HCT116 (cell line): ENCODE measurements around the gene BCAR3. TPM values are rescaled to one million over a fixed set of nuclear protein-coding genes. Genes with fewer than 3 reads are reported as not detected.

Experiments
- ATAC-seq: fragments of 200-7000 bp; cut with Tn5 transposase; 2 replicates; pipeline ENCODE4 v1.9.1; 2020; ENCODE audit warnings: mild to moderate bottlenecking, moderate library complexity
- Bru-seq: library from RNA; stranded (reverse); fragments of 400-500 nt; gene quantifications from one replicate; lab custom pipeline; 2021; lab: Mats Ljungman, UMichigan
- BruChase-seq, 2 experiments: library from RNA; stranded (reverse); fragments of 400-500 nt; gene quantifications; one replicate each; lab custom pipeline; 2021; lab: Mats Ljungman, UMichigan
- BruUV-seq: library from RNA; stranded (reverse); fragments of 400-500 nt; replicated peaks from 2 replicates; lab custom pipeline; 2021; lab: Mats Ljungman, UMichigan
- CTCF ChIA-PET: fragments of 300-600 bp; sonication (Branson Sonifier 250); formaldehyde crosslinking; loops from one replicate; lab custom pipeline; 2021; ENCODE audit warnings: antibody characterized with exemption; lab: Charles Lee
- POLR2A ChIA-PET: fragments of 300-600, 350-600 bp; sonication (Branson Sonifier 250); formaldehyde crosslinking; loops from one replicate; lab custom pipeline; 2021; ENCODE audit warnings: antibody characterized with exemption; lab: Charles Lee
- RAD21 ChIA-PET, 2 experiments: fragments of 300-600 bp; sonication (Branson Sonifier 250); formaldehyde crosslinking; loops; one replicate each; lab custom pipeline; 2023; ENCODE audit warnings: low total read pairs in 2 of 2; ENCODE audit not compliant: uncharacterized antibody in 2 of 2, unreplicated experiment in 2 of 2, low non-redundant PET in 1 of 2; lab: Charles Lee
- DNase-seq: peaks from one replicate; pipeline ENCODE4 v3.0.0-alpha.2; 2010; ENCODE audit warnings: low read depth, low spot score
- H2AFZ ChIP-seq: fragments of 200-600 bp; shearing (Covaris generic), sonication (generic); 2 replicates; pipeline ENCODE4 v1.6.1; 2017; ENCODE audit warnings: low read depth, mixed run types, mixed read lengths, antibody characterized with exemption, low read length; ENCODE audit not compliant: poor library complexity, severe bottlenecking
- H3K27ac ChIP-seq: 2 replicates; pipeline ENCODE4 v1.5.1; 2012; ENCODE audit warnings: low read depth, low read length
- H3K27me3 ChIP-seq: fragments of 200-600 bp; sonication (generic); 2 replicates; pipeline ENCODE4 v1.6.1; 2016; ENCODE audit warnings: mixed run types, low read length, mixed read lengths; ENCODE audit not compliant: insufficient read depth
- H3K36me3 ChIP-seq, 2 experiments: fragments of 200-500 bp in 1 of 2; fragments of 200-600 bp in 1 of 2; sonication (Bioruptor generic) in 1 of 2; sonication (generic) in 1 of 2; 2 replicates each; pipeline versions ENCODE4 v1.5.1 to v1.6.1; 2014 to 2016; ENCODE audit warnings: low read length in 2 of 2, inconsistent platforms in 1 of 2, mixed read lengths in 1 of 2, mixed run types in 1 of 2; ENCODE audit not compliant: insufficient read depth in 2 of 2, control insufficient read depth in 1 of 2
- H3K4me1 ChIP-seq, 2 experiments: fragments of 200-600 bp in 1 of 2; sonication (generic) in 1 of 2; 2 replicates each; pipeline versions ENCODE4 v1.5.1 to v1.6.1; 2012 to 2017; ENCODE audit warnings: low read length in 2 of 2, inconsistent platforms in 1 of 2, mild to moderate bottlenecking in 1 of 2, mixed read lengths in 1 of 2, mixed run types in 1 of 2, moderate library complexity in 1 of 2; ENCODE audit not compliant: insufficient read depth in 2 of 2, control insufficient read depth in 1 of 2
- H3K4me2 ChIP-seq: fragments of 200-600 bp; sonication (generic); 2 replicates; pipeline ENCODE4 v1.6.1; 2017; ENCODE audit warnings: mixed run types, low read length, mixed read lengths
- H3K4me3 ChIP-seq, 2 experiments: fragments of 200-600 bp in 1 of 2; sonication (generic) in 1 of 2; replicated peaks in 1 of 2; 2 replicates each; pipeline ENCODE4 v1.5.1; 2011 to 2016; ENCODE audit warnings: low read length in 2 of 2, control low read depth in 1 of 2, low read depth in 1 of 2, mild to moderate bottlenecking in 1 of 2, mixed read lengths in 1 of 2, mixed run types in 1 of 2
- H3K79me2 ChIP-seq: fragments of 200-600 bp; sonication (generic); 2 replicates; pipeline ENCODE4 v1.6.1; 2017; ENCODE audit warnings: mild to moderate bottlenecking, mixed run types, low read length, moderate library complexity, mixed read lengths; ENCODE audit not compliant: insufficient read depth
- H3K9ac ChIP-seq: fragments of 200-600 bp; sonication (generic); 2 replicates; pipeline ENCODE4 v1.6.1; 2016; ENCODE audit warnings: low read length, mixed read lengths
- H3K9me2 ChIP-seq: fragments of 200-600 bp; sonication (generic), shearing (Covaris generic); 2 replicates; pipeline ENCODE4 v1.6.1; 2017; ENCODE audit warnings: mixed run types, mild to moderate bottlenecking, moderate library complexity; ENCODE audit not compliant: insufficient read depth
- H3K9me3 ChIP-seq, 2 experiments: fragments of 200-500 bp in 1 of 2; fragments of 200-600 bp in 1 of 2; sonication (Bioruptor generic) in 1 of 2; sonication (generic) in 1 of 2; 2 replicates each; pipeline ENCODE4 v1.6.1; 2014 to 2017; ENCODE audit warnings: low read length in 2 of 2, mixed read lengths in 2 of 2, inconsistent platforms in 1 of 2, low read depth in 1 of 2, mild to moderate bottlenecking in 1 of 2, mixed run types in 1 of 2, moderate library complexity in 1 of 2; ENCODE audit not compliant: control insufficient read depth in 1 of 2, insufficient read depth in 1 of 2
- H4K20me1 ChIP-seq: fragments of 200-600 bp; sonication (generic), shearing (Covaris generic); 2 replicates; pipeline ENCODE4 v1.6.1; 2017; ENCODE audit warnings: mixed run types, mild to moderate bottlenecking, moderate library complexity; ENCODE audit not compliant: insufficient read depth
- CBX3 ChIP-seq: IDR thresholded peaks from 2 replicates; pipeline ENCODE4 v1.6.1; 2012; ENCODE audit warnings: low read depth
- EGR1 ChIP-seq: IDR thresholded peaks from 2 replicates; pipeline ENCODE4 v1.6.1; 2012; ENCODE audit warnings: low read depth
- ELF1 ChIP-seq: IDR thresholded peaks from 2 replicates; pipeline ENCODE4 v1.6.1; 2012; ENCODE audit warnings: low read depth, borderline replicate concordance
- EZH2 ChIP-seq: fragments of 200-600 bp; sonication (generic); IDR thresholded peaks from 2 replicates; pipeline ENCODE4 v1.6.1; 2017; ENCODE audit warnings: antibody characterized with exemption, mixed run types
- EZH2phosphoT487 ChIP-seq: fragments of 200-600 bp; IDR thresholded peaks from 2 replicates; pipeline ENCODE4 v1.6.1; 2018; ENCODE audit warnings: antibody characterized with exemption, borderline replicate concordance
- FOSL1 ChIP-seq: IDR thresholded peaks from 2 replicates; pipeline ENCODE4 v1.6.1; 2012; ENCODE audit warnings: low read depth
- JUND ChIP-seq: IDR thresholded peaks from 2 replicates; pipeline ENCODE4 v1.6.1; 2012
- MAX ChIP-seq: IDR thresholded peaks from 2 replicates; pipeline ENCODE4 v1.6.1; 2012
- REST ChIP-seq: IDR thresholded peaks from 2 replicates; pipeline ENCODE4 v1.6.1; 2012; ENCODE audit warnings: low read depth
- SIN3A ChIP-seq: IDR thresholded peaks from 2 replicates; pipeline ENCODE4 v1.6.1; 2012; ENCODE audit warnings: low read depth
- SP1 ChIP-seq: IDR thresholded peaks from 2 replicates; pipeline ENCODE4 v1.6.1; 2012; ENCODE audit warnings: low read depth
- SRF ChIP-seq: IDR thresholded peaks from 2 replicates; pipeline ENCODE4 v1.6.1; 2012; ENCODE audit warnings: low read depth
- TCF7L2 ChIP-seq: IDR thresholded peaks from 2 replicates; pipeline ENCODE4 v1.7.0; 2011; ENCODE audit warnings: borderline replicate concordance, inconsistent platforms; ENCODE audit not compliant: insufficient read depth, insufficient read length; ENCODE audit errors: extremely low read depth
- YY1 ChIP-seq: IDR thresholded peaks from 2 replicates; pipeline ENCODE4 v1.6.1; 2011; ENCODE audit warnings: low read length, low read depth, moderate library complexity, mild to moderate bottlenecking; ENCODE audit not compliant: insufficient replicate concordance; ENCODE audit errors: extremely low read depth
- ZFX ChIP-seq: fragments of 450-650 bp; IDR thresholded peaks from 2 replicates; pipeline ENCODE4 v1.6.1; 2017
- ZNF274 ChIP-seq: fragments of 200-500 bp; sonication (Bioruptor generic); IDR thresholded peaks from 2 replicates; pipeline ENCODE4 v1.6.1; 2014; ENCODE audit warnings: mild to moderate bottlenecking, low read depth, low read length, inconsistent platforms
- intact Hi-C: fragments of 100-400 bp; cut with micrococcal nuclease; formaldehyde crosslinking; loops from 2 replicates; pipeline ENCODE4 v1.10.0; 2022
- long read RNA-seq: library from polyadenylated mRNA; unstranded; transcript quantifications from one replicate; pipeline ENCODE4 v2.0.0, GENCODE V29; 2021; ENCODE audit not compliant: unreplicated experiment
- polyA plus RNA-seq: library from polyadenylated mRNA; unstranded; fragments of >200 nt; gene quantifications from 2 replicates; pipeline ENCODE4 v1.2.1, GENCODE V29; 2012; ENCODE audit warnings: missing spikeins
- total RNA-seq: library from RNA; stranded (reverse); gene quantifications from one replicate; pipeline ENCODE4 v1.2.1, GENCODE V29; 2021; ENCODE audit not compliant: unreplicated experiment
- TF ChIP-seq, protein P1 (sequence below), 3 experiments: fragments of 200-600 bp in 1 of 3; sonication (generic) in 1 of 3; IDR thresholded peaks in 2 of 3; conservative IDR thresholded peaks in 1 of 3; 2 replicates each; pipeline ENCODE4 v1.5.1; 2012 to 2017; ENCODE audit warnings: low read depth in 2 of 3, low read length in 2 of 3, antibody characterized with exemption in 1 of 3, borderline replicate concordance in 1 of 3, control low read depth in 1 of 3, mild to moderate bottlenecking in 1 of 3, mixed read lengths in 1 of 3, mixed run types in 1 of 3, moderate library complexity in 1 of 3; ENCODE audit not compliant: insufficient read depth in 1 of 3

The BCAR3 gene
- 24.5 TPM for total RNA-seq
- 43.6 and 47.9 TPM in 2 replicates for polyA plus RNA-seq
- percentile 84 among the genes with signal in this experiment for Bru-seq, nascent RNA
- BruChase-seq, experiment 1, labeled RNA remaining after a 6-hour chase = percentile 60 among the genes with signal in this experiment
- percentile 58 among the genes with signal in this experiment for BruChase-seq, experiment 2, labeled RNA remaining after a 2-hour chase
- long read RNA-seq, transcript BCAR3-201 (12 exons, 3,171 nt) = major isoform, 34 of 82 reads
- long read RNA-seq, partial matches to known transcripts = 33 of 82 reads
- long read RNA-seq, other reads (novel, unspliced or antisense) = 11 of 82 reads

DNA sequence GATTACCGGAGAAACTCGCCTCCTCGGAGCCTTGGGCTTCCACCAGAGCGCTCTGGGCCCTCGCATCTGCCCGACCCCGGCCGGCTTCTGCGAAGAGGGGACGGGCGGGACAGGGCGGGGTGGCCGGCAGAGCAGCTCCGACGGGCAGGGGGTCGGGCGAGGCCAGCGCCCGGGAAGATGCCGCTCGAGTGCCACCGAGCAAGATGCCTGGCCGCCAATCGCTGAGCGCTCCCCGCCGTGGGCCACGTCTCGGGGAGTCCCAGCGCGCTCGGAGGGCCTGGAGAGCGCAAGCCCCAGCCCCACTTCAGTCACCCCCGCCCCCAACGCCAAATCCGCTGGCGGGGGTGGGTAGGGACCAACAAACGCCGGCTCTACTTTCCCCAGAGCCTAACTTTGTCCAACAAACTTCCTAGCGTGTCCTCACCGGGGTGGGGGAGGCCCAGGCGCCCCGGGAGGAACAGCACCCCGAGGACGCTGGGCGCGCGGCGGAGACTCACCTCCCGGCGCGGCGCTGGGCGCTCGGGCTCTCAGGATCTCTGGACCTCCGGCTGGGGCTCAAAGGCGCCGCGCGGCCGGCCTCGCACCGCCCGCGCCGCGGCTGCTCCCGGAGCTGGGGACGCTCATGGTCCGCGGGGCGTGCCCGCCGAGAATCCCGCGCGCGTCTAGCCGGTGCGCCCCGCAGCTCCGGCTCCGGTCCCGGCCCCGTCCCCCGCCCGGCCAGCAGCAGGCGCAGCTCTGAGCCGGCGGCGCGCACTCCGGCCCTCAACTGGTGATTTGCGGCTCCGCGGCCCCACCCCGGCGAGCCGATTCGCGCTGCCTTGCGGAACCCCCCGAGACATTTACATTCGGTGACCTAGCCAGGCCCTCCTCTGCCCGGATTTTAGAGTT lies at the start of gene BCAR3:
Gene BCAR3, minus strand, starts transcription at position 737 of the 888 bp plus-strand sequence. CDS start 6,907 bp downstream, outside the sequence.
- Histone ChIP-seq H3K36me3 (peaks cover 0 to 12% of the 10 kb centered on the region in 2 experiments; a peak in 1 of 4 replicates), H3K9me2 (no peaks in the 10 kb centered on the region), H3K9me3 (no peaks in the 10 kb centered on the region), H3K27ac (peak within 1 kb of the TSS; percentile 70), H2AFZ (peak within 1 kb of the TSS; percentile 87), H3K4me2 (peak within 1 kb of the TSS; percentile 92), H3K27me3 (no peaks in the 10 kb centered on the region), H4K20me1 (peaks cover 8% of the 10 kb centered on the region; the same call in 1 of the 2 replicates), H3K4me1 (peaks cover 0 to 50% of the 10 kb centered on the region in 2 experiments; a peak in 2 of 4 replicates), H3K9ac (peak within 1 kb of the TSS; percentile 87), H3K79me2 (peaks cover 56% of the 10 kb centered on the region), H3K4me3 (peak within 1 kb of the TSS; percentile 67 to 77)
- TSS peak; percentile 72 for BruUV-seq
- RAD21 ChIA-PET = interaction anchor here (1.3 kb wide), 2 partner anchors 10 to 133 kb away, joined by 4 read pairs; no protein-coding TSS in a partner anchor
- intact Hi-C loops = loop anchor here (5.0 kb wide), 1 partner anchor 131 kb away; no protein-coding TSS in a partner anchor
- POLR2A ChIA-PET = interaction anchor here (0.6 to 2.7 kb wide), 10 partner anchors 9 to 132 kb away, joined by 3 to 10 read pairs (median 3); no protein-coding TSS in a partner anchor
- ATAC-seq (peak; percentile 77), DNase-seq (no peak)
- CTCF ChIA-PET = interaction anchor here (0.9 to 2.4 kb wide), 6 partner anchors 12 to 132 kb away, joined by 3 to 13 read pairs (median 5); no protein-coding TSS in a partner anchor
- peak; percentile 75 for TF ChIP-seq TCF7L2
- 0 out of 2 replicates have a peak, but pooled peaks have one; percentile 19 for TF ChIP-seq EGR1
- TF ChIP-seq EZH2 = no peak
- no peak for TF ChIP-seq SRF
- TF ChIP-seq FOSL1 = no peak
- no peak for TF ChIP-seq REST
- TF ChIP-seq, protein P1, sequence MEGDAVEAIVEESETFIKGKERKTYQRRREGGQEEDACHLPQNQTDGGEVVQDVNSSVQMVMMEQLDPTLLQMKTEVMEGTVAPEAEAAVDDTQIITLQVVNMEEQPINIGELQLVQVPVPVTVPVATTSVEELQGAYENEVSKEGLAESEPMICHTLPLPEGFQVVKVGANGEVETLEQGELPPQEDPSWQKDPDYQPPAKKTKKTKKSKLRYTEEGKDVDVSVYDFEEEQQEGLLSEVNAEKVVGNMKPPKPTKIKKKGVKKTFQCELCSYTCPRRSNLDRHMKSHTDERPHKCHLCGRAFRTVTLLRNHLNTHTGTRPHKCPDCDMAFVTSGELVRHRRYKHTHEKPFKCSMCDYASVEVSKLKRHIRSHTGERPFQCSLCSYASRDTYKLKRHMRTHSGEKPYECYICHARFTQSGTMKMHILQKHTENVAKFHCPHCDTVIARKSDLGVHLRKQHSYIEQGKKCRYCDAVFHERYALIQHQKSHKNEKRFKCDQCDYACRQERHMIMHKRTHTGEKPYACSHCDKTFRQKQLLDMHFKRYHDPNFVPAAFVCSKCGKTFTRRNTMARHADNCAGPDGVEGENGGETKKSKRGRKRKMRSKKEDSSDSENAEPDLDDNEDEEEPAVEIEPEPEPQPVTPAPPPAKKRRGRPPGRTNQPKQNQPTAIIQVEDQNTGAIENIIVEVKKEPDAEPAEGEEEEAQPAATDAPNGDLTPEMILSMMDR (IDR thresholded peaks at IDR 0.05 in 2 of 3, conservative IDR thresholded peaks at IDR 0.05 in 1 of 3; ENCODE audit: borderline replicate concordance in 1 of 3, insufficient read depth in 1 of 3, low read depth in 2 of 3, low read length in 2 of 3) = peak in 1 of 3 experiments; percentile 29; a peak in 2 of 6 replicates
- TF ChIP-seq ELF1 = no peak
- peak; percentile 11 for TF ChIP-seq YY1
- no peak for TF ChIP-seq SP1
- no peak for TF ChIP-seq EZH2phosphoT487
- TF ChIP-seq MAX = peak; percentile 40; the same call in 1 of the 2 replicates
- no peak for TF ChIP-seq JUND
- no peak for TF ChIP-seq CBX3
- TF ChIP-seq ZNF274 = no peak
- peak; percentile 57; the same call in 1 of the 2 replicates for TF ChIP-seq ZFX
- no peak; the same call in 1 of the 2 replicates for TF ChIP-seq SIN3A
